NCI-H2029 treated with DMSO at 0.1 percent for 48 hours (cell line): Measurements from ENCODE around the gene ZNF341.

Experiments used
- DNase-seq: peaks from one replicate; lab custom pipeline; 2025; lab: John Stamatoyannopoulos, UW

Gene ZNF341

DNA sequence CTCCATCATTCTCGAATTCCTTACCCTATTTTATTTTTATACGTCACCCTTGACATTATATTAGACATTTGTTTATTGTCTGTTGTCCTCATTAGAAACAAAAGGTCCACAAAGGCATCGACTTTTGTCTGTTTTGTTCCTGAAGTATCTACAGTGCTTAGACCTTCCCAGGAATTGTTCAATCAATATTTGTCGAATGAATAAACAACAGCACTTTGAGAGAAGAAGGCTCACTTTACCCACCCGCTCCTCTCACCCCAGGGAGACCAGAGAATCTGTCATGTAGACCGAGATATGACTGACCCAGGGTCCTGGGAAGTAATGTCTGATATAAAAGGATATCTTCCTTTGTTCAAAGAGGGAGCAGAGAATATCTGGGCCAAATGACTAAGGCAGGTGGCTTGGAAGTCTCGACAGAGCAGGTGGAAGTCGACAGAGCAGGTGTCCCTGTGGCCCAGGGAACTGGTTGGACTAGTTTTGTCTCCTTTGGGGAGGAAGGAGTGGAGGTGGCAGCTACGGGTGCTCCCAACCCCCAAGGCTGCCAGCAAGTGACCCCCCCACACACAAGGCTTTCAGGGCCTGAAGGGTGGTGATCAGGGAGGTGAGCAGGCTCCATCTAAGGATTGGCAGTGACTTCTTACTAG lies 64.6 kb downstream of the ZNF341 start:
- DNase-seq, result peak; percentile 98

DNA sequence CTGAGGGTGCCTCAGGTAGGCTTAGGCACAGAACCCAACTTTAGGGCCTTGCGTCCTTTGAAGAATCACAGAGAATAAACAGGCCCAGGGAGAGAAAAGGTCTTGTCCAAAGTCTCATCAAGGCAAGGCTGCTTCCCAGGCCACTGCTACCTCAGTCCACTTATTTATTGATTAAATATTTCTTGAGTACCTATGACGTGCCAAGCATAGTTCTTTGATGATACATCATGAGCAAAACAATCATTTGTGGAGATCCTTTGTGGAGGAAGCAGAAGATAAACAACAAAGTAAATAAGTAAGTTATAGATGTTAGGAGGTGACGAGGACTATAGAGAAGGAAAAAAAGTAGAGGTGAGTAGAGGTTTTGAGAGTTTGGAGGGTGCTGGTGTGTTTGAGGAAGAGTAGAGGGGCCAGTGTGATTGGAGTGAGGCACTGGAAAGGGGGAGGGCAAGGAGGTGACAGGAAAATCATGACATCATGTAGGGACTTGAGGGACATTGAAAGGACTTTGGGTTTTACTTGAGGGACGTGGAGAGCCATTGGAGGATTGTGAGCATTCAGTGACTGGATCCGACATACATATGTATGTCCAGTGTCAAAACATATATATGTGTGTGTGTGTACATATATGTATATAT lies 65.2 kb downstream of the ZNF341 start:
- peak; percentile 34 for DNase-seq

DNA sequence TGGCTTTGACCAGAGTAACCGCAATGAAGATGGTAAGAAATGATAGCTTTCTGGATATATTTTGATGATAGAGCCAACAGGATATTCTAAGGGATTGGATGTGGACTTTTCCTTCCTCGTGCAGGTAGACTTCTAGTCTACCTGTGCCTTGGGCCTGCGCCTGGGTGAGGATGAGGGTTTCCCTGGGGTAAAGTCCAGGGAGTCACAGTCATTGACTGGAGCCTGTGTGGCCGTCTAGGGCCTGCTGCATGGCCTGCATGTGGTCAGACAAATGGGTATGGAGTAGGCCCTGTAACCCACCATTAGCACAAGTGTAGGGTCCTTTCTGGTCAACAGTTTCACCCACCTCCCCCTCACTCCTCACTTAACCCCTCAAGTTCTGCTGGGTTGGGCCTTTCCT lies 66.6 kb downstream of the ZNF341 start:
- DNase-seq, result no peak

DNA sequence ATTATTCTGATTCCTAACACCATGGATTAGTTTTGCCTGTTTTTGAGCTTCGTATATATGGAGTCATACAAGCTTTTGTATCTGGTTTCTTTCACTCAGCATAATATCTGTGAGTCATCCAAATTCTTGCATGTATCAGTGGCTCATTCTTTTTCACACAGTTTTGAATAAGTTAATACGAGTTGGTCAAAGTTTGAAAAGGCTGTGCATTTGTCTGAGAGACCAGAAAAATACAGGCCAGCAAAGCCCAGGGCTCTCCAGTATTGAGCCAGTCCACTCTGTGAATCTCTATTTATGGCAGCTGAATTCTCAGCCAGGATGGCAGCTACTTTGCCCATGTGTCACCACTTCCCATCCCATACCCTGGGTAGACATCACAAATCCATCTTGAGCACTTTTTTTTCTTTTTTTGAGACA lies 72.1 kb downstream of the ZNF341 start:
- DNase-seq, result no peak

DNA sequence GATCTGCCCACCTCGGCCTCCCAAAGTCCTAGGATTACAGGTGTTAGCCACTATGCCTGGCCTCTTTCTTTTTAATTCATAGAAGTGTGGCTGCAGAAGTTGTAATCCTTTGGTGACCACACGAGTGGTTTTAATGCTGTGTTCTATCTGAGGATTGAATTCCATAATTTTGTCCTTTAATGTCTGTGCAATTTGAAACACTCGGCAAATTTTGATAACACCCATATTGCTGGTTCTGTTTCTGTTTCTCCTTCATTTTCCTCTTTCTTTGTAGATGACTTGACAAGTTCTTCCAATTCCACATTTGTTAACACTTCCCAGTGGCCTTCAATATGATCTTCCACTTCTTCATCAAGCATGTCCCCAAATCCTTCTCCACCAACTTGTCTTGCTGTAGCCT lies 76.6 kb downstream of the ZNF341 start:
- DNase-seq, result no peak

DNA sequence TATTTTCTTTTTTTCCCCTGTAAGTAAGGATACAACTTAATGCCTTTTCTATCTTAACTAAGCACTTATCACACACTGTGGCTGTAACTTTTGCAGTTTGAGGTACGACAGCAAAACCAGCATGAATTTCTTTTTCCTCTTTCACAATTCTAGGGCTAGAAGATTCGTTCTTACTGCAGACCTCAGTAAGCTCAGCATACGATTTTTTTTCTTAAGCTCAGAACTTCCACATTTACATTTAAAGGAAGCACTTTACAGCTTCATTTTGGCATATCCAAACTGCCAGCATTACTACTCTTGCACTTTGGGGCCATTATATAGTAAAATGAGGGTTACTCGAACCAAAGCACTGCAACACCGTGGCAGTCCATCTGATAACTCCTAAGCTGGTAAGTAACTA lies 78.5 kb downstream of the ZNF341 start:
- DNase-seq, result no peak

DNA sequence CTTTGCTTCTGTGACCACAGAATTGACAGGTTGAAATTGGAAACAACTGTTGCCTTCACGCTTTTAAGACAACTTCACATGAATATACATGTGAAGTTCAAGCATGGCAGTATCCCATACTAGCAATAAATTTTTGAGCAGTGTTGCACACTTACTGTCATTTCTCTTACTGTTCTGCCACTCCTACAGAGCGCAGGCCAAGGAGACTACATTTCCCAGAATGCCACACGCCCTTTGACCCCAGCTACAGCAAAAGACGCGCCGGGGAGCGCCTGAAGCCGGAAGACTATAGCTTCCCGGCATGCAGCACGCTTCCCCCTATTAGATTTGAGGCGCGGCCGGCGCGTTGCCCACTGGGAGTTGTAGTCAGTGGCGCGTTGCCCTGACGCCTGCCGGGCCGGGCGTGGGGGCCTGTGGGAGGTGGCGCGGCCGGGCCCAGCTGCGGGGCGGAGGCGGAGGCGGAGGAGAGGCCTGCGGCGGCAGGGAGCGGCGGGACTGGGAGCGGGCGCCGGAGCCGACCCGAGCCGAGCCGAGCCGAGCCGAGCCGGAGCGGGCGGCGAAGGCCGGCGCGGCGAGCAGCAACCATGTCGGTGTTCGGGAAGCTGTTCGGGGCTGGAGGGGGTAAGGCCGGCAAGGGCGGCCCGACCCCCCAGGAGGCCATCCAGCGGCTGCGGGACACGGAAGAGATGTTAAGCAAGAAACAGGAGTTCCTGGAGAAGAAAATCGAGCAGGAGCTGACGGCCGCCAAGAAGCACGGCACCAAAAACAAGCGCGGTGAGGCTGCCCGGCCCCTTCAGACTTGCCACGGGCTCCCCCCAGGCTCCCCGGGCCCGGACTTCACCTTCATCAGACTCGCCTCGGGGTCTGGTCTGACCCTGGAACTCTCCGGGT lies 79.3 kb downstream of the ZNF341 start, which contains the start of gene CHMP4B:
Gene CHMP4B, plus strand, starts transcription at position 464 of the 891 bp plus-strand sequence. Its CDS starts 121 bp downstream, at position 585.
- DNase-seq, result peak; percentile 91

DNA sequence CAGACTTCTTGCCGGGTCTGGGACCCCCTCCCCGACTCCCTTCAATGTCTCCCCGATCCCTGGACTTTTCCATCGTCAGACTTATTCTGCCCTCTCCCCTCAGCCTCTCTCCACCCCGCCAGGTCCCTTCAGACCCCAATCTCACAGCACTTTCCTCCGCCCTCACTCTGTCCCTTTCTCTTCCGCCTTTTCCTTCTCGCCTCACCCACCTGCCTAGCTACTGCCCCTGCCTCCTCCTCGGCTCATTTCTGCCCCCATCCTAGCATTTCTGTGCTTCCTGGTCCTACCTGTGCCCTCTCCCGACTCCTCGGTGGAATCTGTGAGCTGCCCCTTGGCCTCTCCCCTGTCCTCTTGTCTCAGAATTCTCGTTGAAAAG lies 80.0 kb downstream of the ZNF341 start:
- peak; percentile 25 for DNase-seq

DNA sequence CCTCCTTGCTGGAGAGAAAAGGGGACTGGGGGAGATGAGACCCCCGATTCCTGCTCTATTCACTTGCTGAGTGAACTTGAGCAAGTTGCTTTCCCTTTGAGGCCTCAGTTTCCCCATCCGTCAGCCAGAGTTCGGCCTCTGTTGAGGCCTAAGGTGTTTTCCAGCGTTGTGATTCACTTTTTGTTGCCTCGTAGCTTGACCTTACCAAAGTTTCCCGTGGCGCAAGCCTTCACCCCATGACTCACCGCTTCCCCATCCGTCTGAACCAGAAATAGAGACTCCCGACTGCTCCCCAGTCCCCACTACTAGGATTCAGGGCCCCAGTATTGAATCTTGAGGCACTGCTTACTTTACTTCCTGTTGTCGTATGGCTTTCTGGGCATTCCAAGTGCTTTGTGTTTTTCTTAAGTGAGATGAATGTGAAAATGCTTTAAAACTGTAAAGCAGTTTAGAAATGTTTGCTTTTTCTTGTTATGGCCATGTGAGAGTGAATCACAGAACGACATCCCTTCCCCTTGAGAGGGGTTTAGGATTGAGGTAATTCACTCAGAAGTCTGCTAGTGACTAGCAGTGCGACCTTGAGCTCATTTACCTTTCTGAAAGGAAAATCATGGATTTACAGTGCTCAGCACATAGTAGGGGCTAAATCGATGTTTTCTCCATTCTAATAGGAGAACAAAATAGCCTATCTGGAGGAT lies 80.5 kb downstream of the ZNF341 start:
- no peak for DNase-seq

DNA sequence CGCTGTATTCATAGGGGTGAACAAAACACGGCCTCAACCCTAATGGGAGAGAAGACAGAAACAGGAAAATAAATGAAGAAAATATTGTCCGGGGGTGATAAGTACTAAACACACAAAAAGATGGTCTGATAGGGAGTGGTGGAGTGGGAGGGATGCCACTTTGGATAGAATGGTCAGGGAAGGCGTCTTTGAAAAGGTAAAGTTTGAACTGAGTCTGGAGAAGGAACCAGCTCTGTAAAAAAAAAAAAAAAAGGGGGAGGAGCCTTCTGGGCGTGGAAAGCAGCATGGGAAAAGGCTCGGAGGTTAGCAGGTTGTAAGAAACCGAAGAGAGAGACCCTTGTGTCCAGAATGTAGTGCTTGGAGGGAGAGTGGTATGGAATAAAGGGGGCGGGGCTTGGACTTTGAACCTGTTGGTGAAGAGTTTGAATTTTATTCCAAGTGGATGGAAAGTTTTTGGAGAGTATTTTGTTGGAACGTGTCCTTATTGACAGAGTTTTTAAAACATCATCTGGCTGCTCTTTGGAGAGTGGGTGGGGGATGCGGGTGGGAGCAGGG lies 81.2 kb downstream of the ZNF341 start:
- DNase-seq, result peak; percentile 31

DNA sequence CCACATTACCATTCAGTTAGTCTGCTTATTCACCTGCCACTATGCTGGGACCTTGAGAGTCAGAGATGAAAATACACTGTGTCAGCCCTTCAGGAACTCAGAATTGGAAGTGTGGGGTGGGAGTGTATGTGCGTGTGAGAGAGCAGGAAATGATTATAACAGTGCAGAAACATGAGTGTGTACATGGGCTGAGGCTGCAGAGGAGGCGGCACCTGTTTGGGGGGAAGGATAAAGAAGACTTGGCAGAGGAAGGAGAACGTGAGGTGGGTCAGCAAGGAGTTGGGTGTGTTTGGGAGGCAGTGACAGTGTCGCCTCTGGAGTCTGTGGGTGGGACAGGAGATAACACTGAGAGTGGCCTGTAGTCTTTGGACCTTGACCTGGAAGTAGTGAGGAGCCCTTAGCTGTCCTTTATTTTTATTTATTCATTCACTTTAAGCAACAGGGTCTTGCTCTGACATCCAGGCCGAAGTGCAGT lies 82.5 kb downstream of the ZNF341 start:
- DNase-seq, result no peak

DNA sequence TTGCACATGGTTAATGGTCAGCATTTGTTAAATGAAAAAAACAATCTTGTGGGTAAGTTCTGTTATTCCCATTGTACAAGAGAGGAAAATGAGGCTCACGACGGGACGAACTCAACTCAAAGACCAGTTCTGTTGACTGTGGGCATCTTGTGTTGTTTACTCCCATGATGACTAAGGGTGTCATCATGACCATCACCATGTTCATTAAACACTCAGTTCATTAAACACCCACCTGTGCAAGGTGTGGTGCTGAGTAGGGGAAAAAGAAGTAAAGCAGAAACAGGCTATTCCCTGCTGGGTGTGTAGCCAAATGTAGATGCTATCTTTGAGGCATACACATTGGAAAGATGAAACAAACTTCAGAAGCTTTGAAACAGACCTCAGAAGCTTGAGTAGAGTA lies 83.9 kb downstream of the ZNF341 start:
- no peak for DNase-seq

DNA sequence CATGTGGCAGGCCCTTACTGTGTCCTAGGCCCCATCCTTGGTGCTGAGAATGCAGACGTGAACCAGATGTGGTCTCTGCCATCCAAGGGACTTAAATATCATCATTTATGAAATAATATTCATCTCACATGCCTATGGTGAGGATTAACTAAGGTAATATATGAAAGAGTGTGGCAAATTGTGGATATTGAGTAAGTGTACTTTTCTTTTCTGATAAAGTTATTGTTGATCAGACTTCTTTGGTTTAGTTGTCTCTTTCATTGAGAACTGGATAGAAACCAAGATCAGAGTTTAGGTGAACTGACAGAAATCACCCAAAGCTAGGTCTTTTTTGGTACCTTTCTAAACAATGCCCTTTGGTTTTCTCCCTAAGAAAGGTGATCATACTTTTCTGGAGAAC lies 84.4 kb downstream of the ZNF341 start:
- DNase-seq, result no peak

DNA sequence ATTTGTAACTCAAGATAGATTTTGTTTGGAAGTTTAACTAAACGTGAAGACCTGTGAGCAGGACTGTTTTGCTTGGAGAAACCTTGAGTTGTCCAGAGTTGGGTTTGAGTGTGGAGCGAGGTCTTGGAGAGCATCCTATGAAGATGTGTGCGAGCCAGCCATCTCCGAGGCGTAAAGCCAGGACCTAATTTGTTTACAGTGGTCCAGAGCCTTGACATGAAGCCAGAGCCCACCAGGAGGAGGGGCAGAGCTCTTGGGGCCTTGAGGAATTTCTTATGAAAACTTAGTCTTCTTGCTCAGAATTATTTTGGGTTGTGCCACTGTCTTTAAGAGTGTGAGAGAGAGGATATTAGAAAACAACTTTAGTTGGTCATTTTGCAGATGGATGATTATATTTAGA lies 85.6 kb downstream of the ZNF341 start:
- no peak for DNase-seq

DNA sequence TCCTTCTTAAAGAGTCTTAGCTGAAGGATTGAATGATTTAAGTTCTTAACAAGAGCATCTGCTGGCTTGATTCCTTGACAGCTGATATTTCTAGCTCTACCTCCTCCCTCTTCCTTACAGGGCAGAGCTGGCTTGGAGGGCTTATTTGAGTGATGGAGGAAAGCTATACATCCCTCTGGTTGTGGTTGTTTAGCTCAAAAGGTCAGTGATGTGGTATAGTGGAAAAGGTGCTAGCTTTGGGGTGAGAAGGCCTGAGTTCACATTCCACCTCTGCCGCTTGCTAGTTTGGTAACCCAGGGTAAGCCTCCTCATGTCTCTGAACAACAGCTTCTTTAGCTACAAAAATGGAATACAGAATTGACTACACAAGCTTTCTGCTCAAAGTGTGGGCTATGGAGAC lies 87.7 kb downstream of the ZNF341 start:
- DNase-seq, result no peak

DNA sequence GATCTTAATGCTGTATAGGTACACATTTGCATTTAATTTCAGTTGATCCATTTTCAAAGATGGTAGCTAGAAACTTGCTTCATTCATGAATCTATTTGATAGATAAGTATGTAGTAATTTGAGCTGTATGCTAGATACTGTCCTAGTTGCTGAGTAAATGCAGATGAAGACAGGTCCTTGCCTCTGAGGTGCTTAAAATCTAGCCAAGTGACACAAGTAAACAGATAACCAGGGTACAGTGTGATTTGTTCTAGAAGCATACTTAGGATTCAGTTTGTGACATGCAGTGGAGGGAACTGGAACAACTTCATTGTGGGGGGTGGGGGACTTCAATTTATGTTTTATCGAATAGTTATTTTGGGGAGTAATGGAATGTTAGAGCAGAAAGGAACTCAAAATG lies 88.6 kb downstream of the ZNF341 start:
- DNase-seq, result no peak

DNA sequence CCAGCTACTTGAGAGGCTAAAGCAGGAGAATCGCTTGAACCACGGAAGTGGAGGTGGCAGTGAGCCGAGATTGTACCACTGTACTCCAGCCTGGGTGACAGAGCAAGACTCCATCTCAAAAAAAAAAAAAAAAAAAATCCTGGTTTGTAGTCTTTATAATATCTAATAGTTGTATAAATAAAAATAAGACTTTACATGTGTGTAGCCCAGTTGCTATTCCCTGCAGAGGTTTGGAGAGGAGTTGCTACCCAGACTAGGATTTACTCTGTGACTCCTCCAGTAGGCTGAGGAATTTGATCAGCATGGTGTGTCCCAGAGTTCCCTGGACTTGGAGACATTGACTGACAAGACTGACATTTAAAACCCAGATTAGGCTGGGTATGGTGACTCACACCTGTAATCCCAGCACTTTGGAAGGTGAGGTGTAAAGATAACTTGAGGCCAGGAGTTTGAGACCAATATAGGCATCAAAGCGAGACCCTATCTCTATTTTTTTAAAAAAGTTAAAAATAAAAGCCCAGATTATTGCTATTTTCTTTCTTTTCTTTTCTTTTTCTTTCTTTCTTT lies 89.6 kb downstream of the ZNF341 start:
- no peak for DNase-seq

DNA sequence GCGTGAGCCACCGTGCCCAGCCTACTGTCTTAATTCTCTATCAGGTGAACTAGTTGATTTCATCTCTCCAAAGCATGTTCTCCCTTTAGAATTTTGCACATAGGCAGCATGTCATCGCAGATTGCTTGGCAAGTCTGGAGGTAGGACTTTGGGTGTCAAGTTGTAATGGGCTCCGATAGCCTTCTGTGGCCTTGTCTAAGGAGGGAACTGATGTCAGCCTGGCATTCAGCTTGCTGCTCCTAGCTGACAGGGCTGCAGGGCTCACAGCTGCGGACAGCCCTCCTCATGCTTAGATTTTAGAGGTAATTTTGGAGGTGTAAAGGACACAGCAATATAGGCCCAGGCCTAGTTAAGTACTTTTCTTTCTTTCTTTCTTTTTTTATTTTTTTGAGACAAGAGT lies 90.6 kb downstream of the ZNF341 start:
- no peak for DNase-seq

DNA sequence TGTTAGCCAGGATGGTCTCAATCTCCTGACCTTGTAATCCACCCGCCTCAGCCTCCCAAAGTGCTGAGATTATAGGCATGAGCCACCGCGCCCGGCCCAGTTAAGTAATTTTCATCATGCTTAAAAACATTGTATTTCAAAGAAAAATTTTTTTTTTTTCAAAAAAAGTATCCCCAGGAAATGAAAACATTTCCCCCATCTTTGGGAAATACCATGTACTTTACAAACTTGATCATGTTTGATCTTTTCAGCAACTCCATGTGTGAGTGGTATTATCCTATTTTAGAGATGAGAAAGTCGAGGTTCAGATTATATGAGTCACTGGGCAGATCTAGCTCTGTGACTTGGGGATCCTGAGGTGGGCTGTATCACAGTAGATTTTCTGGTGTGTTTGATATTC lies 91.2 kb downstream of the ZNF341 start:
- DNase-seq, result no peak

DNA sequence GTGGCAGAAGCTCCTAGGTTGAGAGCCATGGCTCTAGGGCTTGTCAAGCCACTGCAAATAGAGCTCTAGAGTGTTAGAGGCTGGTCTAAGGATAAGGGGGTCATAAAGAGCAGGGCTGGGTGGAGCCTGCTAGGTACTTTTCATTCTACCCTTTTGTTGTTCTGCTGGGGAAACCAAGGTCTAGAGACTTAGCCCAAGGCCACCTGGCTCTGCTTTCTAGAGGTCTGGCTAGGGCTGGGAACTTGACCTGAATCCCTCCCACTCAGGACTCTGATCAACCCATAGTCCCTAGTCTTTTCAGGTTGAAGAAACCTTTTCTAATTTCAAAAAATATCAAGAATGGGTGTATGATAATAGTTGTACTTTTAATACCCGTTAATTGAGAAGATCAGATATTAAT lies 93.1 kb downstream of the ZNF341 start:
- no peak for DNase-seq
